ENCODE data around the gene SLC2A5.

- TF ChIP-seq CTCF (IDR thresholded peaks at IDR 0.05; ENCODE audit: insufficient read depth, low read depth, low read length): no peak
- no peak for TF ChIP-seq EZH2 (IDR thresholded peaks at IDR 0.05; ENCODE audit: insufficient read depth, low read length)
These were observed 49.5 kb downstream of the SLC2A5 start for GRCh38 chr1:9019896-9020295.
